NCI-H2029 (cell line): ENCODE results near the gene NACA.
"Not testable (repeated sequence)": the region's sequence is repeated elsewhere in the genome, so short reads cannot be mapped to it uniquely, and the experiment has no call there.

ENCODE experiments used
- DNase-seq: peaks from one replicate; lab custom pipeline; 2025; lab: John Stamatoyannopoulos, UW

Gene NACA

GRCh38 chr12:56724972-56725722, at the start of gene NACA:
Gene NACA, minus strand, starts transcription at chr12:56725299. Its CDS starts 778 bp downstream, at chr12:56724521.
- peak; percentile 97 for DNase-seq

GRCh38 chr12:56773113-56773512, 48.0 kb upstream of the NACA start:
- no peak for DNase-seq

GRCh38 chr12:56772625-56773024, 47.5 kb upstream of the NACA start:
- no peak for DNase-seq

GRCh38 chr12:56769868-56770267, 44.8 kb upstream of the NACA start:
- no peak for DNase-seq

GRCh38 chr12:56768424-56768823, 43.3 kb upstream of the NACA start:
- peak; percentile 70 for DNase-seq

- no peak for DNase-seq
Measured at GRCh38 chr12:56766535-56766934, 41.4 kb upstream of the NACA start.

- DNase-seq: no peak
Measured at GRCh38 chr12:56763753-56764657, 38.9 kb upstream of the NACA start.

- no peak for DNase-seq
Measured at GRCh38 chr12:56761812-56762211, 36.7 kb upstream of the NACA start.

GRCh38 chr12:56760460-56760859, 35.4 kb upstream of the NACA start:
- no peak for DNase-seq

- DNase-seq: no peak
Measured at GRCh38 chr12:56759263-56759908, 34.3 kb upstream of the NACA start.

- DNase-seq: no peak
Measured at GRCh38 chr12:56758728-56759262, 33.7 kb upstream of the NACA start.

GRCh38 chr12:56757971-56758370, 32.9 kb upstream of the NACA start:
- DNase-seq: not testable (repeated sequence)

- DNase-seq: no peak
Measured at GRCh38 chr12:56753566-56753965, 28.5 kb upstream of the NACA start.

GRCh38 chr12:56751712-56752598, 26.9 kb upstream of the NACA start, which contains the start of gene PRIM1:
Gene PRIM1, minus strand, starts transcription at chr12:56752323. Its CDS starts 25 bp downstream, at chr12:56752298.
- peak; percentile 90 for DNase-seq

- not testable (repeated sequence) for DNase-seq
Measured at GRCh38 chr12:56750596-56750995, 25.5 kb upstream of the NACA start.

GRCh38 chr12:56749853-56750252, 24.8 kb upstream of the NACA start:
- DNase-seq: peak; percentile 68

- DNase-seq: no peak
Measured at GRCh38 chr12:56749359-56749758, 24.3 kb upstream of the NACA start.

- DNase-seq: no peak
Measured at GRCh38 chr12:56728139-56728861, 3.2 kb upstream of the NACA start.

GRCh38 chr12:56726196-56726675, 1.1 kb upstream of the NACA start:
- not testable (repeated sequence) for DNase-seq

GRCh38 chr12:56725723-56726102, 614 bp upstream of the NACA start:
- DNase-seq: no peak

GRCh38 chr12:56724701-56724971, 463 bp downstream of the NACA start:
- DNase-seq: no peak
